Measurements from ENCODE around the gene GATB. TPM values are rescaled to one million over a fixed set of nuclear protein-coding genes. Genes with fewer than 3 reads are reported as not detected.

GATB gene, protein sequence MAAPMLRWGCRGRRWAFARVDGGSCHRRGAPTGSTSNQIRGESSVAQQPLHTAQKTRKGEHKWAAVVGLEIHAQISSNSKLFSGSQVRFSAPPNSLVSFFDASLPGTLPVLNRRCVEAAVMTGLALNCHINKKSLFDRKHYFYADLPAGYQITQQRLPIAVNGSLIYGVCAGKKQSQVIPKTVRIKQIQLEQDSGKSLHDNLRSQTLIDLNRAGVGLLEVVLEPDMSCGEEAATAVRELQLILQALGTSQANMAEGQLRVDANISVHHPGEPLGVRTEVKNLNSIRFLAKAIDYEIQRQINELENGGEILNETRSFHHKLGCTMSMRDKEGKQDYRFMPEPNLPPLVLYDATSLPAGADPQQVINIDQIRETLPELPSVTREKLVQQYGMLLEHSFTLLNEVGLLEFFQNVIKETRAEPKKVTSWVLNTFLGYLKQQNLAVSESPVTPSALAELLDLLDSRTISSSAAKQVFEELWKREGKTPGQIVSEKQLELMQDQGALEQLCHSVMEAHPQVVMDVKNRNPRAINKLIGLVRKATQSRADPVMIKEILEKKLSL
- total RNA-seq (2012; rRNA removed) (20.3 TPM in 2 replicates), polyA plus RNA-seq (2012; rRNA removed) (15.9 and 18.7 TPM in 2 replicates), Bru-seq, nascent RNA (percentile 56 among the genes with signal in this experiment), BruChase-seq, experiment 1, labeled RNA remaining after a 6-hour chase (percentile 49 among the genes with signal in this experiment), BruChase-seq, experiment 2, labeled RNA remaining after a 2-hour chase (percentile 51 among the genes with signal in this experiment)
- polyA plus RNA-seq (2012; cell fraction: cytosol; rRNA removed): 8.5 and 14.0 TPM in 2 replicates
- polyA plus RNA-seq (2012; cell fraction: nucleus; rRNA removed; ENCODE audit: low replicate concordance): 5.8 and 16.5 TPM in 2 replicates
- long read RNA-seq, transcript GATB-201 (13 exons, 2,385 nt): major isoform, 8 of 12 reads
- long read RNA-seq, partial matches to known transcripts: 0 of 12 reads
- long read RNA-seq, other reads (novel, unspliced or antisense): 3 of 12 reads

DNA sequence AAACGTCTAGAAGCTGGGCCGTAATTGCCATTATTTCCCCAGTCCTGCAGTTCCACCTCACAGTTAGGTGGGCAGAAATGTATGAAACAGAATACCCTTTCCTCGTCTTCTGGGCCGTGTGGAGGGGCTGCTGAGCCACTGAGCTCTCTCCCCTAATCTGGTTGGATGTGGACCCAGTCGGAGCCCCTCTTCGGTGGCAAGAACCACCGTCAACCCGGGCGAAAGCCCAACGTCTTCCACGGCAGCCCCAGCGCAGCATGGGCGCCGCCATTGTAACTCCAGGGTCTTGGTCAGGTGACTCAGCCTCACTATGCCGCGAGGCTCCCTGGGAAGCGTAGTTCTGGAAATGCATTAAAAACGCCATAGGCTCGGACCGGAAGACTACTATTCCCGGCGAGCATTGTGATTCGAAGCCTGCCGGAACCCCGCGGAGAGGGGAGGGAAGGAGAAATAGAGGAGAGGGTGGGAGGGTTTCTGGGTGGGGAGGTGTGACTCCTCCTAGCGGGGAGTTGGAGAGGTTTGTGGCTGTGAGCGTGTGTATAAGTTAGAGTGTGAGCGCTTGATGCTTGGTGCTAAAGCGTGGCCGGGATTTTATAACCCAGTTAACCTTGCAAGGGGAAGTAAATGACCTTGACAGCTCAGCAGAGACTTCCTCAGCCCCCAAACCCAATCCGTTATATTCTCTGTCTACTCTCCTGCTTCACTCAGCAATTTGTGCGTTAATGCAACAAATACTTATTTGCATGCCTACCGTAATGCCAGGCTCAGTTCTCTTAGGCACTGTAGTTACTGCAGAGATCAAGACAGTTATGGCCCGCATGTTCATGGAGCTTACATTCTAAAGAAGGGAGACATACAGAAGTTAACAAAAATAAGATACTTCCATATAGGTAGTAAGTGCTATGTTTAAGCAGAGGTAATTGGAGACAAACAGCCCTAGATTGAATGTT lies at the start of gene GATB:
Gene GATB (minus strand): TSS at position 296 of the 950 bp plus-strand sequence. CDS start 25 bp downstream, at position 271.
- Histone ChIP-seq H4K5ac (ENCODE audit: low read depth, low read length) (peak within 1 kb of the TSS; percentile 98), H3K27me3 (ENCODE audit: control insufficient read depth, insufficient read depth, low read length) (no peaks in the 10 kb centered on the region; the same call in 1 of the 2 replicates), H4K20me1 (ENCODE audit: insufficient read depth, low read length) (no peaks in the 10 kb centered on the region), H3K9me1 (ENCODE audit: insufficient read depth, low read length) (no peaks in the 10 kb centered on the region; the same call in 1 of the 2 replicates), H3K27ac (ENCODE audit: insufficient read depth, low read length) (peak within 1 kb of the TSS; percentile 86), H3K4me1 (ENCODE audit: control insufficient read depth, insufficient read depth, low read length) (no peaks in the 10 kb centered on the region), H3K9me3 (ENCODE audit: control insufficient read depth, insufficient read depth, low read length) (no peaks in the 10 kb centered on the region), H2AK9ac (replicated peaks; ENCODE audit: low read depth, low read length, poor library complexity) (peak within 1 kb of the TSS; percentile 74), H3K9ac (ENCODE audit: low read depth, low read length) (peak within 1 kb of the TSS; percentile 88), H3K4me3 (ENCODE audit: insufficient read depth, low read depth, low read length) (peak within 1 kb of the TSS; percentile 89), H3K36me3 (ENCODE audit: control insufficient read depth, insufficient read depth, low read length) (no peaks in the 10 kb centered on the region), H4K91ac (ENCODE audit: insufficient read depth, low read depth, low read length) (peak within 1 kb of the TSS; percentile 55), H2BK120ac (ENCODE audit: low read depth, low read length) (peak within 1 kb of the TSS; percentile 27; the same call in 1 of the 2 replicates), H4K8ac (ENCODE audit: low read depth in 2 of 2, low read length in 2 of 2) (peak within 1 kb of the TSS; percentile 99), H3K4me2 (ENCODE audit: low read depth, low read length) (peak within 1 kb of the TSS; percentile 91), H3K79me1 (ENCODE audit: low read depth in 1 of 2, low read length in 2 of 2) (peaks cover 0 to 6% of the 10 kb centered on the region in 2 experiments; a peak in 1 of 4 replicates), H3K18ac (ENCODE audit: low read depth, low read length) (0 out of 2 replicates have a peak within 1 kb of the TSS, but pooled peaks have one; percentile 16), H3K4ac (ENCODE audit: low read depth, low read length) (peak within 1 kb of the TSS; percentile 80), H3K14ac (replicated peaks; ENCODE audit: low read depth, low read length) (peak within 1 kb of the TSS; percentile 79), H2BK20ac (ENCODE audit: low read depth, low read length) (no peak within 1 kb of the TSS), H2BK15ac (ENCODE audit: low read depth, low read length) (peak within 1 kb of the TSS; percentile 9; the same call in 1 of the 3 replicates), H2BK5ac (ENCODE audit: low read depth, low read length, poor library complexity, severe bottlenecking) (peak within 1 kb of the TSS; percentile 74), H2AFZ (replicated peaks; ENCODE audit: low read length, poor library complexity) (peak within 1 kb of the TSS; percentile 98), H3K23ac (ENCODE audit: low read depth, low read length) (peak within 1 kb of the TSS; percentile 65; the same call in 1 of the 2 replicates), H2AK5ac (ENCODE audit: low read depth, low read length) (peak within 1 kb of the TSS; percentile 42; the same call in 1 of the 2 replicates), H3K56ac (ENCODE audit: extremely low read depth, insufficient read depth, low read length) (peak within 1 kb of the TSS; percentile 68)
- 0% methylated on average over 9 of the region's 35 CpGs; no CpG with 5 or more reads in 1 of the 2 experiments for WGBS, 2 experiments (ENCODE audit: extremely low coverage in 2 of 2, insufficient read length in 1 of 2)
- in situ Hi-C loops (cut with MboI; ENCODE audit: low sequenced_read_pairs) (no loop called here), dilution Hi-C loops (cut with HindIII; ENCODE audit: low sequenced_read_pairs, unreplicated experiment) (no loop called here), intact Hi-C loops (cut with micrococcal nuclease) (loop anchor here (5.0 kb wide), 4 partner anchors 69 to 919 kb away; no protein-coding TSS in a partner anchor)
- peak; percentile 100 for ATAC-seq (ENCODE audit: low read depth)
- CTCF ChIA-PET: interaction anchor here (1.1 kb wide), 1 partner anchor 16 kb away, joined by 3 read pairs; no protein-coding TSS in a partner anchor
- peak; percentile 96 for DNase-seq
- no TSS peak for BruUV-seq (replicated peaks)
- POLR2A ChIA-PET (ENCODE audit: unreplicated experiment): no interaction called here
- peak; percentile 32; the same call in 1 of the 2 replicates for TF ChIP-seq BHLHE40 (IDR thresholded peaks at IDR 0.05; ENCODE audit: low read depth, low read length)
- TF ChIP-seq, protein P1, sequence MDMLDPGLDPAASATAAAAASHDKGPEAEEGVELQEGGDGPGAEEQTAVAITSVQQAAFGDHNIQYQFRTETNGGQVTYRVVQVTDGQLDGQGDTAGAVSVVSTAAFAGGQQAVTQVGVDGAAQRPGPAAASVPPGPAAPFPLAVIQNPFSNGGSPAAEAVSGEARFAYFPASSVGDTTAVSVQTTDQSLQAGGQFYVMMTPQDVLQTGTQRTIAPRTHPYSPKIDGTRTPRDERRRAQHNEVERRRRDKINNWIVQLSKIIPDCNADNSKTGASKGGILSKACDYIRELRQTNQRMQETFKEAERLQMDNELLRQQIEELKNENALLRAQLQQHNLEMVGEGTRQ (IDR thresholded peaks at IDR 0.05; ENCODE audit: low read depth, low read length): peak; percentile 95
- TF ChIP-seq FOS (IDR thresholded peaks at IDR 0.05; ENCODE audit: low read depth, low read length): no peak
- peak; percentile 39; the same call in 1 of the 2 replicates for TF ChIP-seq SMC3 (IDR thresholded peaks at IDR 0.05; ENCODE audit: low read depth, low read length)
- peak; percentile 43 for TF ChIP-seq RAD21 (IDR thresholded peaks at IDR 0.05; ENCODE audit: low read length)
- TF ChIP-seq, protein P2, sequence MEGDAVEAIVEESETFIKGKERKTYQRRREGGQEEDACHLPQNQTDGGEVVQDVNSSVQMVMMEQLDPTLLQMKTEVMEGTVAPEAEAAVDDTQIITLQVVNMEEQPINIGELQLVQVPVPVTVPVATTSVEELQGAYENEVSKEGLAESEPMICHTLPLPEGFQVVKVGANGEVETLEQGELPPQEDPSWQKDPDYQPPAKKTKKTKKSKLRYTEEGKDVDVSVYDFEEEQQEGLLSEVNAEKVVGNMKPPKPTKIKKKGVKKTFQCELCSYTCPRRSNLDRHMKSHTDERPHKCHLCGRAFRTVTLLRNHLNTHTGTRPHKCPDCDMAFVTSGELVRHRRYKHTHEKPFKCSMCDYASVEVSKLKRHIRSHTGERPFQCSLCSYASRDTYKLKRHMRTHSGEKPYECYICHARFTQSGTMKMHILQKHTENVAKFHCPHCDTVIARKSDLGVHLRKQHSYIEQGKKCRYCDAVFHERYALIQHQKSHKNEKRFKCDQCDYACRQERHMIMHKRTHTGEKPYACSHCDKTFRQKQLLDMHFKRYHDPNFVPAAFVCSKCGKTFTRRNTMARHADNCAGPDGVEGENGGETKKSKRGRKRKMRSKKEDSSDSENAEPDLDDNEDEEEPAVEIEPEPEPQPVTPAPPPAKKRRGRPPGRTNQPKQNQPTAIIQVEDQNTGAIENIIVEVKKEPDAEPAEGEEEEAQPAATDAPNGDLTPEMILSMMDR (conservative IDR thresholded peaks at IDR 0.05; ENCODE audit: low read depth, low read length): peak; percentile 49
- peak; percentile 88 for TF ChIP-seq MAZ (IDR thresholded peaks at IDR 0.05; ENCODE audit: borderline replicate concordance, low read depth, low read length)
- no peak for TF ChIP-seq RCOR1 (IDR thresholded peaks at IDR 0.05; ENCODE audit: insufficient replicate concordance, low read length)

Data from IMR-90 (cell line).